ENCODE measurements around the gene NCKAP5.

DNA sequence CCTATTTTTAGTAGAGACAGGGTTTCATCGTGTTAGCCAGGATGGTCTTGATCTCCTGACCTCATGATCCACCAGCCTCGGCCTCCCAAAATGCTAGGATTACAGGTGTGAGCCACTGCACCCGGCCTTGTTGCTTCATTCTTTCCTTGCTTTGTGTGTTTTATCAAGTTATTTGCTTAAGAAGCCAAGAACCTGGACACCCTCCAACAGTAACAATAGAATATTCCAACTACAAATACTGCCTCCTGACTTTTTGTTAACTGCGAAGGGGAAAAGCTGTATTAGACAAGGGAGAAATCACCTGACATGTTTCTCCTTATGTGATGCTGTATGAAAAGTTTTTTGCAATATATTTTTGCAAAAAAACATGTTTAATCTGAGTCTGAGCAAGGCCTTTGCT lies 297.2 kb downstream of the NCKAP5 start:
- TF ChIP-seq, protein P1, sequence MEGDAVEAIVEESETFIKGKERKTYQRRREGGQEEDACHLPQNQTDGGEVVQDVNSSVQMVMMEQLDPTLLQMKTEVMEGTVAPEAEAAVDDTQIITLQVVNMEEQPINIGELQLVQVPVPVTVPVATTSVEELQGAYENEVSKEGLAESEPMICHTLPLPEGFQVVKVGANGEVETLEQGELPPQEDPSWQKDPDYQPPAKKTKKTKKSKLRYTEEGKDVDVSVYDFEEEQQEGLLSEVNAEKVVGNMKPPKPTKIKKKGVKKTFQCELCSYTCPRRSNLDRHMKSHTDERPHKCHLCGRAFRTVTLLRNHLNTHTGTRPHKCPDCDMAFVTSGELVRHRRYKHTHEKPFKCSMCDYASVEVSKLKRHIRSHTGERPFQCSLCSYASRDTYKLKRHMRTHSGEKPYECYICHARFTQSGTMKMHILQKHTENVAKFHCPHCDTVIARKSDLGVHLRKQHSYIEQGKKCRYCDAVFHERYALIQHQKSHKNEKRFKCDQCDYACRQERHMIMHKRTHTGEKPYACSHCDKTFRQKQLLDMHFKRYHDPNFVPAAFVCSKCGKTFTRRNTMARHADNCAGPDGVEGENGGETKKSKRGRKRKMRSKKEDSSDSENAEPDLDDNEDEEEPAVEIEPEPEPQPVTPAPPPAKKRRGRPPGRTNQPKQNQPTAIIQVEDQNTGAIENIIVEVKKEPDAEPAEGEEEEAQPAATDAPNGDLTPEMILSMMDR (IDR thresholded peaks at IDR 0.05; ENCODE audit: insufficient read depth, low read depth, low read length): no peak
- no peak for TF ChIP-seq EZH2 (IDR thresholded peaks at IDR 0.05; ENCODE audit: insufficient read depth, low read length)
